Endothelial cell of umbilical vein (primary cell): ENCODE results near the gene FOLR1.

Experiments
- EZH2 ChIP-seq: IDR thresholded peaks from 2 replicates; pipeline ENCODE4 v1.6.1; 2012; ENCODE audit warnings: borderline replicate concordance, low read depth, mild to moderate bottlenecking, moderate library complexity, low read length, inconsistent platforms; ENCODE audit not compliant: severe bottlenecking
- POLR2A ChIP-seq: IDR thresholded peaks from 2 replicates; pipeline ENCODE4 v1.6.1; 2012; ENCODE audit warnings: low read depth, mild to moderate bottlenecking, control low read depth, low read length
- POLR2AphosphoS5 ChIP-seq: IDR thresholded peaks from 2 replicates; pipeline ENCODE4 v1.6.1; 2012; ENCODE audit warnings: low read depth, mild to moderate bottlenecking, control low read depth, low read length, moderate library complexity; ENCODE audit not compliant: insufficient read depth
- TF ChIP-seq, protein P1 (sequence below), 2 donors: IDR thresholded peaks; 1 replicate in 1 of 2; 2 replicates in 1 of 2; pipeline ENCODE4 v1.5.1; 2011; ENCODE audit warnings: low read length in 2 of 2, mild to moderate bottlenecking in 2 of 2, moderate library complexity in 2 of 2, control low read depth in 1 of 2, inconsistent platforms in 1 of 2, low read depth in 1 of 2; ENCODE audit not compliant: insufficient read depth in 1 of 2; ENCODE audit errors: extremely low read depth in 1 of 2

- TF ChIP-seq, protein P1, sequence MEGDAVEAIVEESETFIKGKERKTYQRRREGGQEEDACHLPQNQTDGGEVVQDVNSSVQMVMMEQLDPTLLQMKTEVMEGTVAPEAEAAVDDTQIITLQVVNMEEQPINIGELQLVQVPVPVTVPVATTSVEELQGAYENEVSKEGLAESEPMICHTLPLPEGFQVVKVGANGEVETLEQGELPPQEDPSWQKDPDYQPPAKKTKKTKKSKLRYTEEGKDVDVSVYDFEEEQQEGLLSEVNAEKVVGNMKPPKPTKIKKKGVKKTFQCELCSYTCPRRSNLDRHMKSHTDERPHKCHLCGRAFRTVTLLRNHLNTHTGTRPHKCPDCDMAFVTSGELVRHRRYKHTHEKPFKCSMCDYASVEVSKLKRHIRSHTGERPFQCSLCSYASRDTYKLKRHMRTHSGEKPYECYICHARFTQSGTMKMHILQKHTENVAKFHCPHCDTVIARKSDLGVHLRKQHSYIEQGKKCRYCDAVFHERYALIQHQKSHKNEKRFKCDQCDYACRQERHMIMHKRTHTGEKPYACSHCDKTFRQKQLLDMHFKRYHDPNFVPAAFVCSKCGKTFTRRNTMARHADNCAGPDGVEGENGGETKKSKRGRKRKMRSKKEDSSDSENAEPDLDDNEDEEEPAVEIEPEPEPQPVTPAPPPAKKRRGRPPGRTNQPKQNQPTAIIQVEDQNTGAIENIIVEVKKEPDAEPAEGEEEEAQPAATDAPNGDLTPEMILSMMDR (IDR thresholded peaks at IDR 0.05; ENCODE audit: extremely low read depth in 1 of 2, insufficient read depth in 1 of 2, low read depth in 1 of 2, low read length in 2 of 2) = no peak
- TF ChIP-seq POLR2A = no peak
- no peak for TF ChIP-seq EZH2
- no peak for TF ChIP-seq POLR2AphosphoS5
Observed at GRCh38 chr11:72174302-72175070, 17.5 kb upstream of the FOLR1 start.
